ENCODE results near the gene ZFHX3. TPM values are rescaled to one million over a fixed set of nuclear protein-coding genes. Genes with fewer than 3 reads are reported as not detected.

The ZFHX3 gene
- total and polyA plus RNA-seq, 4 donors = 1.5 to 5.9 (median 3.0) TPM

DNA sequence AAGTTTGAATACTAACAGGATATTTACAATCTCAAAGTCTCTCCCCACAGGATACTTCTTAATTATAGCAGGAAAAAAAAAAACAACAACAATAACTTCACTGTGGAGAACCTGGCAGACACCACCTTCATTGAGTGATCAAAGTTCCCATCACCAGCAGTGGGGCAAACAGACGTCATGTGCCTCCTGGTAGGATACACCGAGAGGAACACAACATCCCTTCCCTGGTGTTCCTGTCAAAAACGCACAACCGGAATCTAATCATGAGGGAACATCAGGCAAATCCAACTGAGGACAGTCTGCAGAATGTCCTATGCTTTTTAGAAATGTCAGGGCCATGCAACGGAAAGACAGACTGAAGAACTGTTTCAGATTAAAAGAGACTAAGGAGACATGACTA lies 80.0 kb downstream of the ZFHX3 start (continued):
- TF ChIP-seq, protein P1, sequence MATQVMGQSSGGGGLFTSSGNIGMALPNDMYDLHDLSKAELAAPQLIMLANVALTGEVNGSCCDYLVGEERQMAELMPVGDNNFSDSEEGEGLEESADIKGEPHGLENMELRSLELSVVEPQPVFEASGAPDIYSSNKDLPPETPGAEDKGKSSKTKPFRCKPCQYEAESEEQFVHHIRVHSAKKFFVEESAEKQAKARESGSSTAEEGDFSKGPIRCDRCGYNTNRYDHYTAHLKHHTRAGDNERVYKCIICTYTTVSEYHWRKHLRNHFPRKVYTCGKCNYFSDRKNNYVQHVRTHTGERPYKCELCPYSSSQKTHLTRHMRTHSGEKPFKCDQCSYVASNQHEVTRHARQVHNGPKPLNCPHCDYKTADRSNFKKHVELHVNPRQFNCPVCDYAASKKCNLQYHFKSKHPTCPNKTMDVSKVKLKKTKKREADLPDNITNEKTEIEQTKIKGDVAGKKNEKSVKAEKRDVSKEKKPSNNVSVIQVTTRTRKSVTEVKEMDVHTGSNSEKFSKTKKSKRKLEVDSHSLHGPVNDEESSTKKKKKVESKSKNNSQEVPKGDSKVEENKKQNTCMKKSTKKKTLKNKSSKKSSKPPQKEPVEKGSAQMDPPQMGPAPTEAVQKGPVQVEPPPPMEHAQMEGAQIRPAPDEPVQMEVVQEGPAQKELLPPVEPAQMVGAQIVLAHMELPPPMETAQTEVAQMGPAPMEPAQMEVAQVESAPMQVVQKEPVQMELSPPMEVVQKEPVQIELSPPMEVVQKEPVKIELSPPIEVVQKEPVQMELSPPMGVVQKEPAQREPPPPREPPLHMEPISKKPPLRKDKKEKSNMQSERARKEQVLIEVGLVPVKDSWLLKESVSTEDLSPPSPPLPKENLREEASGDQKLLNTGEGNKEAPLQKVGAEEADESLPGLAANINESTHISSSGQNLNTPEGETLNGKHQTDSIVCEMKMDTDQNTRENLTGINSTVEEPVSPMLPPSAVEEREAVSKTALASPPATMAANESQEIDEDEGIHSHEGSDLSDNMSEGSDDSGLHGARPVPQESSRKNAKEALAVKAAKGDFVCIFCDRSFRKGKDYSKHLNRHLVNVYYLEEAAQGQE (IDR thresholded peaks at IDR 0.05) = peak; percentile 62
- no peak for TF ChIP-seq EGR1 (IDR thresholded peaks at IDR 0.05; ENCODE audit: low read depth in 2 of 2)
- peak; percentile 67 to 76 for TF ChIP-seq HNF4A (conservative IDR thresholded peaks at IDR 0.05)
- TF ChIP-seq JUND (IDR thresholded peaks at IDR 0.05) = peak in 1 of 2 donors; percentile 32

DNA sequence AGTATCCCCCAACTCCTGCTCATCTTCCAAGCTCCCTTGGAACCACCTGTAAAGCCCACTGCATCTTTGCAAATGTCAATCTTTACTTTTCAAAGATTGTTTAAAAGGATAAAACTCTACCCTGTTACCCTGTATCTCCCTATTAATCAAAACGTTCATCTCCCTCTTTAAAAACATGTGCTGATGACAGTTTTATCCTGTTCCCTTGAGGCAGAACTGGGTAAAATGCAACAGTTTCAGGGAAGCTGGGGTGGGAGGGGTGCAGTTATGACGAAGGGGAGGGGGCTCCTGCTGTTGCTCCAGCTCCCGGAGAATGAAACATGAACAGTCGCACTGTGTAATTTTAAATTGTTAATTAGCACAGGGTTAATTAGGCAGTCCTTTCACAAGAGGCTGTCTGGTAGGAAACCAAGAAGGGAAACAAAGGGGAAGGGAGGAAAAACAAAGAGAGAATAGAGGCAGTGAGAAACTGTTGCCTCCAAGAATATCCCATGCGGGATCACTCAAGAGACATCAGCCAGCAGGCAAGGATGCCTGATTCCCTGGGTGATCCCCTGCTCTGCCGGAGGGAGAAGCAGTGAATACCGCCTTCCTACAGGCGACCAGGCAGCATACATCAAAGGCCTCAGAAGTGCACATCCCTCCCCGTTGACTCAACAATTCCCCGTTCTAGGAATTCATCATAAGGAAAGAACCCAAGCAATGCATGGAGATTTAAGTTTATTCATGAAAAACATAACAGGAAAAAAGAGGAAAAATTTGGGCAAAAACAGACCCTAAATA lies 84.2 kb downstream of the ZFHX3 start:
- H3K27ac ChIP-seq (ENCODE audit: low read depth in 1 of 2, low read length in 2 of 2) = no peak overlapping the region
- 90% methylated on average over 10 of the region's 10 CpGs for WGBS

More for the DNA sequence above, 84.2 kb downstream of the ZFHX3 start:
- TF ChIP-seq GABPA (IDR thresholded peaks at IDR 0.05 in 1 of 2, conservative IDR thresholded peaks at IDR 0.05 in 1 of 2) (no peak), NR2F2 (IDR thresholded peaks at IDR 0.05) (no peak), RAD21 (IDR thresholded peaks at IDR 0.05) (no peak), SP1 (IDR thresholded peaks at IDR 0.05) (no peak), YY1 (IDR thresholded peaks at IDR 0.05) (no peak), JUND (IDR thresholded peaks at IDR 0.05) (no peak), HNF4G (IDR thresholded peaks at IDR 0.05) (no peak), TAF1 (conservative IDR thresholded peaks at IDR 0.05) (no peak), HNF4A (conservative IDR thresholded peaks at IDR 0.05) (no peak), RXRA (IDR thresholded peaks at IDR 0.05) (no peak), EGR1 (IDR thresholded peaks at IDR 0.05; ENCODE audit: low read depth in 2 of 2) (no peak), FOXA1 (IDR thresholded peaks at IDR 0.05) (no peak), FOXA2 (IDR thresholded peaks at IDR 0.05) (no peak)
- TF ChIP-seq, protein P2, sequence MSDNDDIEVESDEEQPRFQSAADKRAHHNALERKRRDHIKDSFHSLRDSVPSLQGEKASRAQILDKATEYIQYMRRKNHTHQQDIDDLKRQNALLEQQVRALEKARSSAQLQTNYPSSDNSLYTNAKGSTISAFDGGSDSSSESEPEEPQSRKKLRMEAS (IDR thresholded peaks at IDR 0.05) = no peak
- TF ChIP-seq, protein P3, sequence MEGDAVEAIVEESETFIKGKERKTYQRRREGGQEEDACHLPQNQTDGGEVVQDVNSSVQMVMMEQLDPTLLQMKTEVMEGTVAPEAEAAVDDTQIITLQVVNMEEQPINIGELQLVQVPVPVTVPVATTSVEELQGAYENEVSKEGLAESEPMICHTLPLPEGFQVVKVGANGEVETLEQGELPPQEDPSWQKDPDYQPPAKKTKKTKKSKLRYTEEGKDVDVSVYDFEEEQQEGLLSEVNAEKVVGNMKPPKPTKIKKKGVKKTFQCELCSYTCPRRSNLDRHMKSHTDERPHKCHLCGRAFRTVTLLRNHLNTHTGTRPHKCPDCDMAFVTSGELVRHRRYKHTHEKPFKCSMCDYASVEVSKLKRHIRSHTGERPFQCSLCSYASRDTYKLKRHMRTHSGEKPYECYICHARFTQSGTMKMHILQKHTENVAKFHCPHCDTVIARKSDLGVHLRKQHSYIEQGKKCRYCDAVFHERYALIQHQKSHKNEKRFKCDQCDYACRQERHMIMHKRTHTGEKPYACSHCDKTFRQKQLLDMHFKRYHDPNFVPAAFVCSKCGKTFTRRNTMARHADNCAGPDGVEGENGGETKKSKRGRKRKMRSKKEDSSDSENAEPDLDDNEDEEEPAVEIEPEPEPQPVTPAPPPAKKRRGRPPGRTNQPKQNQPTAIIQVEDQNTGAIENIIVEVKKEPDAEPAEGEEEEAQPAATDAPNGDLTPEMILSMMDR (IDR thresholded peaks at IDR 0.05; ENCODE audit: low read depth, low read length, missing input control) = no peak
- TF ChIP-seq, protein P4, sequence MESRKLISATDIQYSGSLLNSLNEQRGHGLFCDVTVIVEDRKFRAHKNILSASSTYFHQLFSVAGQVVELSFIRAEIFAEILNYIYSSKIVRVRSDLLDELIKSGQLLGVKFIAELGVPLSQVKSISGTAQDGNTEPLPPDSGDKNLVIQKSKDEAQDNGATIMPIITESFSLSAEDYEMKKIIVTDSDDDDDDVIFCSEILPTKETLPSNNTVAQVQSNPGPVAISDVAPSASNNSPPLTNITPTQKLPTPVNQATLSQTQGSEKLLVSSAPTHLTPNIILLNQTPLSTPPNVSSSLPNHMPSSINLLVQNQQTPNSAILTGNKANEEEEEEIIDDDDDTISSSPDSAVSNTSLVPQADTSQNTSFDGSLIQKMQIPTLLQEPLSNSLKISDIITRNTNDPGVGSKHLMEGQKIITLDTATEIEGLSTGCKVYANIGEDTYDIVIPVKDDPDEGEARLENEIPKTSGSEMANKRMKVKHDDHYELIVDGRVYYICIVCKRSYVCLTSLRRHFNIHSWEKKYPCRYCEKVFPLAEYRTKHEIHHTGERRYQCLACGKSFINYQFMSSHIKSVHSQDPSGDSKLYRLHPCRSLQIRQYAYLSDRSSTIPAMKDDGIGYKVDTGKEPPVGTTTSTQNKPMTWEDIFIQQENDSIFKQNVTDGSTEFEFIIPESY (IDR thresholded peaks at IDR 0.05) = no peak
- TF ChIP-seq, protein P1 (IDR thresholded peaks at IDR 0.05) = no peak
- TF ChIP-seq, protein P5, sequence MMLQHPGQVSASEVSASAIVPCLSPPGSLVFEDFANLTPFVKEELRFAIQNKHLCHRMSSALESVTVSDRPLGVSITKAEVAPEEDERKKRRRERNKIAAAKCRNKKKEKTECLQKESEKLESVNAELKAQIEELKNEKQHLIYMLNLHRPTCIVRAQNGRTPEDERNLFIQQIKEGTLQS (IDR thresholded peaks at IDR 0.05) = no peak
- no peak overlapping the region for H3K9ac ChIP-seq (ENCODE audit: low read depth in 1 of 2, low read length in 2 of 2)
- H3K36me3 ChIP-seq (ENCODE audit: control insufficient read depth in 4 of 4, insufficient read depth in 3 of 4, low read depth in 1 of 4, low read length in 3 of 4) = peaks cover 0 to 6% (median 2%) of the 10 kb centered on the region in 4 donors
- no peaks in the 10 kb centered on the region for H3K27me3 ChIP-seq (ENCODE audit: control insufficient read depth in 4 of 4, insufficient read depth in 4 of 4, low read length in 3 of 4)
- H3K4me1 ChIP-seq (ENCODE audit: control insufficient read depth in 4 of 4, insufficient read depth in 4 of 4, low read length in 3 of 4) = peaks cover 4 to 15% (median 5%) of the 10 kb centered on the region in 4 donors
- no peaks in the 10 kb centered on the region for H3K9me3 ChIP-seq (ENCODE audit: control insufficient read depth in 4 of 4, low read length in 3 of 4)
- H3K4me3 ChIP-seq (ENCODE audit: low read depth in 1 of 3, low read length in 3 of 3) = no peak overlapping the region
- DNase-seq (ENCODE audit: low spot score) = no peak

All from liver (tissue), 9 donors.